ENCODE data around the gene SNRNP35.

DNA sequence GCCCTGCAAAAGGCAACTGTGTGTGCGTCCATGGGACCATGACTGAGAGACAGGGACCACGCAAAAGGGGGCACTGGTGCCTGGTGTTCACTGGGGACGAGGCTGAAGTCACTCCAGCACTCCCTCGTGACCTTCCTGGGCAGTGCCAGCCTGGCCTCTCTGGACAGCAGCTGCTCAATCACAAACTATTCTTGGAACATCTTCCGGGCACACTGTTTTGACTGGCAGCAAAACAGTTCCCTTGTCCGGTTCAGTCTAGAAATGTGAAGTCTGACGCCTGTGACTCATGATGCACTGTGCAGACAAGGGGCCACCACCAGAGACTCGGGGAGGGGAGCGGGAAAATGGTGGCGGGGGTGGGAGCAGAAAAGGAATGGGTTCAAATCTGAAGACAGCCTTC lies 20.8 kb downstream of the SNRNP35 start:
- TF ChIP-seq, protein P1, sequence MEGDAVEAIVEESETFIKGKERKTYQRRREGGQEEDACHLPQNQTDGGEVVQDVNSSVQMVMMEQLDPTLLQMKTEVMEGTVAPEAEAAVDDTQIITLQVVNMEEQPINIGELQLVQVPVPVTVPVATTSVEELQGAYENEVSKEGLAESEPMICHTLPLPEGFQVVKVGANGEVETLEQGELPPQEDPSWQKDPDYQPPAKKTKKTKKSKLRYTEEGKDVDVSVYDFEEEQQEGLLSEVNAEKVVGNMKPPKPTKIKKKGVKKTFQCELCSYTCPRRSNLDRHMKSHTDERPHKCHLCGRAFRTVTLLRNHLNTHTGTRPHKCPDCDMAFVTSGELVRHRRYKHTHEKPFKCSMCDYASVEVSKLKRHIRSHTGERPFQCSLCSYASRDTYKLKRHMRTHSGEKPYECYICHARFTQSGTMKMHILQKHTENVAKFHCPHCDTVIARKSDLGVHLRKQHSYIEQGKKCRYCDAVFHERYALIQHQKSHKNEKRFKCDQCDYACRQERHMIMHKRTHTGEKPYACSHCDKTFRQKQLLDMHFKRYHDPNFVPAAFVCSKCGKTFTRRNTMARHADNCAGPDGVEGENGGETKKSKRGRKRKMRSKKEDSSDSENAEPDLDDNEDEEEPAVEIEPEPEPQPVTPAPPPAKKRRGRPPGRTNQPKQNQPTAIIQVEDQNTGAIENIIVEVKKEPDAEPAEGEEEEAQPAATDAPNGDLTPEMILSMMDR (IDR thresholded peaks at IDR 0.05; ENCODE audit: borderline replicate concordance, extremely low read depth, low read length, poor library complexity, severe bottlenecking) = no peak
- TF ChIP-seq EZH2 (IDR thresholded peaks at IDR 0.05; ENCODE audit: borderline replicate concordance, low read depth, low read length, severe bottlenecking) = no peak

All from DND-41 (cell line).